DMS114 treated with DMSO at 0.1 percent for 48 hours (cell line): Measurements from ENCODE around the gene SHMT1.

Source experiments
- DNase-seq: peaks from one replicate; lab custom pipeline; 2025; ENCODE audit not compliant: unreplicated experiment; lab: John Stamatoyannopoulos, UW

The SHMT1 gene

DNA sequence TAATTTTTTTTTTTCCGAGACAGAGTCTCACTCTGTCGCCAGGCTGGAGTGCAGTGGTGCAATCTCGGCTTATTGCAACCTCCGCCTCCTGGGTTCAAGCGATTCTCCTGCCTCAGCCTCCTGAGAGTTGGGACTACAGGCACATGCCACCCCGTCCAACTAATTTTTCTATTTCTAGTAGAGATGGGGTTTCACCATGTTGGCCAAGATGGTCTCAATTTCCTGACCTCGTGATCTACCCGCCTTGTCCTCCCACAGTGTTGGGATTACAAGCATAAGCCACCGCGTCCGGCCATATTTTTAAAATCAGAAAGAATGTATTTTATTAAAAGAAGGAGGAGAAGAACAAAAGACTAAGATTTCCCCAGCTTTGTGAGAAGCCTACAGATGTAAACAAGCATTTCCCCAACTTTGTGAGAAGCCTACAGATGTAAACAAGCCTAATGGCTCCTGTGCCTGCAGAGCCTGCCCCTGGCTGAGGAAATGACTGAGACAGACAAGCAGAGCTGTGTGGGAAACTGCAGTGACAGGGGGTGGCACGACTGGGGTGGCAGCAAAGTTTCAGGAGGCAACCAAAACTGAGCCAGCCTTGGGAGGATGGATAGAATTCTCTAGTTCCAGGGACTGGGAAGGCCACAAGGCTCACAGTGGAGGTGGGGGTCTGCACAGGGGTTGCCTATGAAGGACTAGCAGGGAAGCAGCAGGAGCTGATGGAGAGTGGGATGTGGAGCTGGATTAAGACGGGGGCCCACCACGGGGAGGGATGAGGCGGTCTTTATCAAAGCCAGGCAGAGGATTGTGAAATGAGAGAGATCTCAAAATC, 71.4 kb downstream of the SHMT1 start:
- DNase-seq: no peak

DNA sequence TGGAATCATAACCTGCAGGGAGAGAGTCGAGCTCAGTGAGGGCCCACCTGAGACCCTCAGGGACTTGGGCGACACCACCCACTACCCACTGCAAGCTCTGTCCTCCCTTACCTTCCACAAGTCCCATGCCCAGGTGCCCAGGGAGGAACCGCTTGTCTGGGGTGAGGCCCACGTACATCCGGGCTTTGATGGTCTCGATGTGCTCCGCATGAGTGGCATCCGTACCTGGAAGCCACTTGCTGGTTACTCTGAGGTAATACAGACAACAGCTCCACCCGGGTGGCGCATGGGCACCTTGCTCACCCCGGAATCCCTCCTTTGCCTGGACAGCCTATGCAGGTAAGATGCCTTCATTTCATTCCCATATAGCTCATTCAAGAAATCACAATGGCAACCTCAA, 78.1 kb downstream of the SHMT1 start:
- no peak for DNase-seq

DNA sequence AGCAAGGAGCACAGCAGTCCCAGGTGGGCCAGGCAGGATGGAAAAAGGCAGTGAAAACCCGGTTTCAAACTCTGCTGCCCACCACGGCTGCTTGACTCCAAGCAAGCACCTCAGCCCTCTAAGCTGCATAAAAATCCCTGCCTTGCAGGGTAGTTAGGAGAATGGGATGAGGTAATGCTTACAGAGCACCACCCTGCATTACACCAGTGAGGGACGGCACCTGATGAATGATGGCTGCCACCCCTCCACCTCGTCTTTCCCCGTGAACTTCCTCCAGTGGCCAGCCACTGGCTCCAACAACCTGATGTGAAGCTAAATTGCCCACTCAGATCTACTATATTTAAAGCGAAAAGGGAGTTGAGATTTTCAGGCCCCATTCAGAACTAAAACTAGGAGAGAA, 81.6 kb downstream of the SHMT1 start:
- DNase-seq: no peak

DNA sequence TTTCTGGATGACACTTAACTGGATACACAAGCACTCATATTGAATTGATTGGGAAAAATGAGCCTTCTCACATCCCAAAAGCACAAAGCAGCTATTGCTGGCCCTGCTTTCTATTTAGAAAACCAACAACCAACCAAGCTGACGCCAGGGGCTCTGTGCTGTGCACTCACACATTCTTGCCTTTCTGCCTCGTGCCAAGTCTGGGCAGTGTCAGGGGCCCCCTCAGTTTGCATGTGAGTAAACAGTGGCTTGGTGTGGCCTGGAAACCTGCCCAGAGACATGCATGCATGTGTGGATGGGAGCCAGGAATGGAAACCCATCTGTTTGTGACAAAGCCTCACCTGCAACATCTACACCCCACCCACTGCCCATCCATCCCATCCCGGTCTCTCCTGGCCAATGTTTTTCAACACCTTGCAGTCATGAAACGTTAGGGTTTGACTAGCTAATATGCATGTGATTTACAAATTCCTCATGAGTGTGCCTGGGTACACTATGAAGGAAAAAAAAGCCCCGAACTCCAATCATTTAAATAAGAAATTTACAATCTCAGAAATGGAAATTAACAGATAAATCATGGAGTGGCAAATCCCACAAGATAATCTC, 82.5 kb downstream of the SHMT1 start:
- no peak for DNase-seq

DNA sequence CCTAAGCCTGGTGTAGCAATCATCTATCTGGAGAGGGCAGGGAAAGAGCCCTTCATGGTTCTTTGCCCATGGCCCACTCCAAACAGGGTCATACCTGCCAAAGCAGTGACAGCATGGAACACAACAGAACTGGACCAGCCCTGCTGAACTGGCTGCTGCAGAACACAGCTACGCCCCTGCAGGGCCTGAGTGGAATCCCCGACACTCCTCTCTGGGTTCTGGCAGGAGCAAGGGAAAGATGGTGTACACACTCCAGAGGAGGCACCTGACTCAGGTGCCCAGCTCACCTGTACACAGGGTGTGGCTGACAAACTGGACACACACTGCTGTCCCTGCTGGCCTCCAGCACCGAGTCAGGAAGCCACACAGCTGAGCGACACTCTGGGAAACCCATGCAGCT, 83.1 kb downstream of the SHMT1 start:
- DNase-seq: no peak

DNA sequence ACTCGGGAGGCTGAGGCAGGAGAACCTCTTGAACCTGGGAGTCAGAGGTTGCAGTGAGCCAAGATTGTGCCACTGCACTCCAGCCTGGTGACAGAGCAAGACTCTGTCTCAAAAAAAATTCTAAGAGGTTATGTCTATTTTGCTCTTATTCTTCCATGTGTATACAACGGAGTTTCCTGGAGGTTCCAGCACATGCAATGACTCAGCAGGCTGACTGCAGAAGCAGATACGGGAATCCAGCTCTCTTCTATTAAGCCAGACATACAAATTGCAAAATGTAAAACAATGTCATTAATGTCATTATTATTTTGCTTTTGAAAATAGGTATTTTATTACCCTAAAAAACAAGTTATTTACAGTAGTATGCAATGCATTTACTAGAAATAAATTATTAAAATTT, 84.5 kb downstream of the SHMT1 start:
- no peak for DNase-seq
